Ishikawa (cell line): ENCODE measurements around the gene BCKDHA.

Experiments
- CREB1 ChIP-seq: IDR thresholded peaks from 2 replicates; pipeline ENCODE4 v1.6.1; 2012; ENCODE audit warnings: low read depth
- EP300 ChIP-seq: IDR thresholded peaks from 2 replicates; pipeline ENCODE4 v1.6.1; 2012; ENCODE audit warnings: borderline replicate concordance
- RAD21 ChIP-seq: IDR thresholded peaks from 2 replicates; pipeline ENCODE4 v1.6.1; 2012; ENCODE audit warnings: low read depth
- YY1 ChIP-seq: IDR thresholded peaks from 2 replicates; pipeline ENCODE4 v1.6.1; 2012; ENCODE audit warnings: low read depth
- TF ChIP-seq, protein P1 (sequence below): IDR thresholded peaks from 2 replicates; pipeline ENCODE4 v1.6.1; 2012; ENCODE audit warnings: low read depth, mild to moderate bottlenecking
- TF ChIP-seq, protein P2 (sequence below): IDR thresholded peaks from 2 replicates; pipeline ENCODE4 v1.6.1; 2012

DNA sequence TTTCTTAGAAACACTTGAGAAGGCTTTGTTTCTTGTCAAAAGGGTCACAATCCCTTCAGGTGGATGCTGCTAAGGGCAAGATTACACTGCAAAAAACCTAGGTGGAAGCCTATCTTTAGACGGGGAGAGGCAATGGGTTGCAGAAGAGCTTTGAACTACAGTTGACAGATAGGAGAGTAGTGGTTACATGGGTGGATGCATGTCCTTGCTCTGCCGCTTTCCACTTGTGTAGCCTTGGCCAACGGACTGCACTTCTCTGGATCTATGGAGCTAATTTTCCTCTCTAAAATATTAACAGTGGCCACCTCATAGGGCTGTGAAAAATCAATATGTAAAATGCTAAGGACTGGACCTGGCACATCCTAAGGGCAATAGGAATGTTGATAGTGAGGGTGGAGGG, 980 bp downstream of the BCKDHA start:
- TF ChIP-seq, protein P1, sequence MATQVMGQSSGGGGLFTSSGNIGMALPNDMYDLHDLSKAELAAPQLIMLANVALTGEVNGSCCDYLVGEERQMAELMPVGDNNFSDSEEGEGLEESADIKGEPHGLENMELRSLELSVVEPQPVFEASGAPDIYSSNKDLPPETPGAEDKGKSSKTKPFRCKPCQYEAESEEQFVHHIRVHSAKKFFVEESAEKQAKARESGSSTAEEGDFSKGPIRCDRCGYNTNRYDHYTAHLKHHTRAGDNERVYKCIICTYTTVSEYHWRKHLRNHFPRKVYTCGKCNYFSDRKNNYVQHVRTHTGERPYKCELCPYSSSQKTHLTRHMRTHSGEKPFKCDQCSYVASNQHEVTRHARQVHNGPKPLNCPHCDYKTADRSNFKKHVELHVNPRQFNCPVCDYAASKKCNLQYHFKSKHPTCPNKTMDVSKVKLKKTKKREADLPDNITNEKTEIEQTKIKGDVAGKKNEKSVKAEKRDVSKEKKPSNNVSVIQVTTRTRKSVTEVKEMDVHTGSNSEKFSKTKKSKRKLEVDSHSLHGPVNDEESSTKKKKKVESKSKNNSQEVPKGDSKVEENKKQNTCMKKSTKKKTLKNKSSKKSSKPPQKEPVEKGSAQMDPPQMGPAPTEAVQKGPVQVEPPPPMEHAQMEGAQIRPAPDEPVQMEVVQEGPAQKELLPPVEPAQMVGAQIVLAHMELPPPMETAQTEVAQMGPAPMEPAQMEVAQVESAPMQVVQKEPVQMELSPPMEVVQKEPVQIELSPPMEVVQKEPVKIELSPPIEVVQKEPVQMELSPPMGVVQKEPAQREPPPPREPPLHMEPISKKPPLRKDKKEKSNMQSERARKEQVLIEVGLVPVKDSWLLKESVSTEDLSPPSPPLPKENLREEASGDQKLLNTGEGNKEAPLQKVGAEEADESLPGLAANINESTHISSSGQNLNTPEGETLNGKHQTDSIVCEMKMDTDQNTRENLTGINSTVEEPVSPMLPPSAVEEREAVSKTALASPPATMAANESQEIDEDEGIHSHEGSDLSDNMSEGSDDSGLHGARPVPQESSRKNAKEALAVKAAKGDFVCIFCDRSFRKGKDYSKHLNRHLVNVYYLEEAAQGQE, result no peak
- TF ChIP-seq CREB1 (no peak), YY1 (no peak), EP300 (no peak), RAD21 (no peak)
- TF ChIP-seq, protein P2, sequence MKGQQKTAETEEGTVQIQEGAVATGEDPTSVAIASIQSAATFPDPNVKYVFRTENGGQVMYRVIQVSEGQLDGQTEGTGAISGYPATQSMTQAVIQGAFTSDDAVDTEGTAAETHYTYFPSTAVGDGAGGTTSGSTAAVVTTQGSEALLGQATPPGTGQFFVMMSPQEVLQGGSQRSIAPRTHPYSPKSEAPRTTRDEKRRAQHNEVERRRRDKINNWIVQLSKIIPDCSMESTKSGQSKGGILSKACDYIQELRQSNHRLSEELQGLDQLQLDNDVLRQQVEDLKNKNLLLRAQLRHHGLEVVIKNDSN, result no peak
